ENCODE results near the gene DLK1.

DLK1 gene

DNA sequence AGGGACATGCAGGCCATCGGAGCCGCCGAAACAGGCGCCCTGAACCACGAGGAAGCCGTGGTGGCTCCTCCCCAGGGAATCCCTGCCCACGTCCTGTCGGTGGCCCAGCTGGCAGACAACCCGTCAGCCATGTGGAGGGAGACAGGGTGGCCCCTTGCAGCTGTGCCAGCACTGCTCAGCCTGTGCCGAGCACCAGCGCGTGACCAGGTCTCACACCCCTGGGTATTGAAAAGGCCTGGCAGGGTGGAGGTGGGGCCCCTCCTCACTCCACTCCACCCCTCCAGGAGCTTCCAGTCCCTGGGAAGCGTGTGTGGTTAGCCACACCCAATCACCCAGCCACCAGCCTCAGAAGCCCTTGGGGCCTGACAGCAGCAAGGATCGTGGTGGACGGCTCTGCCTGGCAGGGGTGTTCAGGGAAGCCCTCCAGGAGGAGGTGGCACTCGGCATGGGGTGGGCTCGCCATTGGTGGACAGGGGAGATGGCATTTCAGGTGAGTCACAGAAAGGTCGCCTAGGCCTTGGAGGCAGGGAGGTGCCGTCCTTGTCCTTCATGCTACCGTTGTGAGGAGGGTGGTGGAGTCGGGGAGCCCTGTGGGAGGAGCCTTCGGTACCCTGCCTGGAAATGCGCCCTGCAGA, 12.3 kb upstream of the DLK1 start:
- DNase-seq (ENCODE audit: low spot score): no peak

DNA sequence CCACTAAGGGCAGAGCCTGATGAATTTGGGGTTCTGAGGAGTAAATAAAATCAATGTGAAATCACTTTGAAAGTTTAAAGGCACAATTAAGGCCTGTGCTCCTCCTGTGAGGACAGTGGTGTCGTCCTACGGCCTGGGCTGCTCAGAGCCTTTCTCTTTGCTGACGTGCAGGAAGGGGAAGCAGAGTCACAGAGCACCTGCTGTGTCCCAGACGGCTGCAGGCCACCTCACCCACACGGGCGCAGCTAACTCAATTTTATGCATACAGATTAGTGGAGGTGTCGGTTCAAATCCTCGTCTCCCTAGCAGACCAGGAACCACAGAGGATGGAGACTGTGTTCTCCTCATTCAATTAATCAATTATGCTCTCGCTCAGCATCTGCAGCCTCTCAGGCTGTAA, 11.4 kb upstream of the DLK1 start:
- no peak for DNase-seq (ENCODE audit: low spot score)

DNA sequence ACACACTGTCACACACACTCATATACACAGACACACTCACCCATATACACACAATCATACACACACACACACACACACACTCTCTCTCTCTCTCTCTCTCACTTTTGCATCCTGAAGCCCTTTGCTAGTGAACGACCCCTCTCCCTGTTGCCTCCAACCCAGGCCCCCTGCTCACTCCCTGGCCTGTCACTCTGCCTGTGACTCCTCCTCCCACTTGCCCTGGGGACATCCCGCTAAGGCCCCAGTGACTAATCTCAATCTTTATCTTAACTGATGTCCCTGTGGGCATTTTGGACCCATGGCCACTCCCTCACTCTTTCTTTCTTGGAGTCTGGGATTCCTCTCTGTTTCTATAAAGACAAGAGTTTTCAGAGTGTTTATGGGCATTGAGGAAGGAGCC, 10.9 kb upstream of the DLK1 start:
- no peak for DNase-seq (ENCODE audit: low spot score)

DNA sequence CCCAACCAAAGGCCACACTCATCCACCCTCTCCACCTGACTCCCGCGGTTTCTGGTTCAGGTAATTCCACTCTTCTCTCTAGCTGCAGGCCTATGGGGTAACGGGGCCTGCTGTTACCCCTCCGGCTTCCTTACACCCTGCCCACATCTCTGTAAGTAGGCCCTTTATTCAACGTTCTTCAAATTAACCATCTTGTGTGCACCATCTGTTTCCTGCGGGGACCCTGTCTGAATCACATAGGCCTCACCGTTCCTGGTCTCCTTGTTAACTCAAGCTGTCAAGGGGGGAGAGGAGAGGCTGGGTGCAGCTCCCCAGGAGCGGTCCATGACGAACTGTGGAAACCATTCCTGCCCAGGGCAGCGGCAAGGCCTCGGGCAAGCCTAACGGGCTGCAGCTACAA, 9.3 kb upstream of the DLK1 start:
- DNase-seq (ENCODE audit: low spot score): no peak

DNA sequence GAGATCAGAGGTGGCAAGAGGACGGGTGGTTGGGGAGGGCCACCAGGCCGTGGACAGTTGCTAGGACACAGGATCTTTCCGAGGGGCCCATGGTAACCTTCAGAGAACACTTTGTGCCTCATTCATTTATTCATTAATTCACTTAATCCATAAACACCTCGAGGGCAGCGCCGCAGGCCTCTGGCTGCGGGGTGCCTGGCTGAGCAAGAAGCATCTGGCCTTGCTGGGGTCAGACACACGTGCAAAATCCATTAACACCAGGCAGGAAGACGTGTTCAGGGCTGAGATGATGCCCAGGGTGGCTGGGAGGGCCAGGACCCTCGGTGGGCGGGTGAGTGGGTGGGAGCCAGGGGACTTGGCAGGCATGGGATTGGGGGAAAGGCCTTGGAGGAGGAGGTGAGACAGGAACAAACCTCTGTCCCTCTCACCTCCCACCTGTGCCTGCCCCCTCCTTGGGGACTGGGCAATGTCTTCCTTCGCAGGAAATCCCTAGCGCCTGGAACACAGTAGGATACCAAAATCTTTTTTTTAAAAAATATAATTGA, 6.6 kb upstream of the DLK1 start:
- DNase-seq (ENCODE audit: low spot score): no peak

DNA sequence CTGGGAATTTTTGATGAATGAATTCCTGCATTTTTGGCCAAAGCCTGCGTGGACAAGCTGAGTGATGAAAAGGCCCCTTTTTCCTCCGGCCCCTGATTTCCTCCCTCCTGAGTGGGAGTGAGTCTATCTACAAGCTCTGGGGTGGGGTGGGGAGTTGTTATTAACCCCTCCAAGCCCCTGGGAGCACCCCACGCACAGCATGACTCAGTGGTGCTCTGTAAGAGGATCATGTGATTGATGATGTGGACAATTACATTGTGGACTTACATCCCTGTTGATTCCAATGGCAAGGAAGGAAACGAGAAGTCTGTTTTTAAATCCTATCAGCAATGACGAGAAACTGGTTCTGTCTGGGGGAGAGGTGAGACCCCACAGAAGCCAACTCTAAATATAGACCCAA, 5.1 kb upstream of the DLK1 start:
- DNase-seq (ENCODE audit: low spot score): no peak

DNA sequence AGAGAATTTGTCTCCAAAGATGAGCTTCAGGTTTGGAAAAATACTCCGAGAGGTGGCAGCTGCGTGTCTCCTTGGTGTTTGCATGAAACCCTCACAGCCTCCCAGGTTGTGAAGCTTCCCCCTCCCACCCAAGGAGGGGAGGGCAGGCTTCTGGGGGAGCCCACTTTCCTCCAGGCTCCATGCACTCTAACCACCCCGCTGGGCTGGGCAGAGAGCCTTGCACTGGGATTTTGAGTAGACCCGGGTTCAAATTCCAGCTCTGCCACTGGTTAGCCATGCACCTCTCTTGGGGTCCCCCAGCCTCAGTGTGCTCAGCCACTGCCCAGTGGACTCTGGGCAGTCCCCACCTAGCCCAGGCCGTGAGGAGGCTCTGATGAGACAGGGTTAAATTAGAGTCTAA, 4.3 kb upstream of the DLK1 start:
- no peak for DNase-seq (ENCODE audit: low spot score)

DNA sequence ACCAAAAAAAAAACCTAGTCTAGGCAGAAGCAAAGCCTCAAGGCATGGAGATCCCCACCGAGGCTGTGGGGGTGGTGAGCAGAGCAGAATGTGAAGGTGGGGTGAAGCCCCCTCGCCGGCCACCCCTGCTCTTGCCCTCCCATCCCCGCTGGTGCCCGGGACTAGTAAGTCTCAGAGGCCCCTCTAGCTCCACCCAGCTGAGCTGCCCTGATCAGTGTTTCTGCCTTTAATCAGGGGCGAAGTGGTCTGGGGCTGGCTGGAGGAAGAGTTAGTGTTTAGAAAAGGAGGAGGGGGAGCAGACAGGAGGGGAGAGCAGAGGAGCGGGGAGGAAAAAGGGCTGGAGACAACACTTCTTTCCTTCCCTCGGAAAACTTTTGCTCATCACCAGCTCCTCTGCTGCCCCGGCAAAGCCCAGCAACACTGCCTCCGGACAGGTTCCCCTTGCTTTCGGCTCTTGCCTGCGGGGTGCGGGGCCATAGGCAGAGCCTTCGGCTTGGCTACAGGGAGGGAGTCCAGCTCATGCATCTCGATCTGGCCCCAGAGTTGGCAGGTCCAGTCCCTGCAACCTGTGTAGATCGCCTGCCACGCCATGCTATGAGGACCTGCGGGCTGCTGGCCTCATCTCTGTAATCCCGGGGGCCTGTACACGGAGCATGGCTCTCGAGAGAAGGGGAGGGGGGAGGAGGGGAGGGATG, 3.4 kb upstream of the DLK1 start:
- no peak for DNase-seq (ENCODE audit: low spot score)

DNA sequence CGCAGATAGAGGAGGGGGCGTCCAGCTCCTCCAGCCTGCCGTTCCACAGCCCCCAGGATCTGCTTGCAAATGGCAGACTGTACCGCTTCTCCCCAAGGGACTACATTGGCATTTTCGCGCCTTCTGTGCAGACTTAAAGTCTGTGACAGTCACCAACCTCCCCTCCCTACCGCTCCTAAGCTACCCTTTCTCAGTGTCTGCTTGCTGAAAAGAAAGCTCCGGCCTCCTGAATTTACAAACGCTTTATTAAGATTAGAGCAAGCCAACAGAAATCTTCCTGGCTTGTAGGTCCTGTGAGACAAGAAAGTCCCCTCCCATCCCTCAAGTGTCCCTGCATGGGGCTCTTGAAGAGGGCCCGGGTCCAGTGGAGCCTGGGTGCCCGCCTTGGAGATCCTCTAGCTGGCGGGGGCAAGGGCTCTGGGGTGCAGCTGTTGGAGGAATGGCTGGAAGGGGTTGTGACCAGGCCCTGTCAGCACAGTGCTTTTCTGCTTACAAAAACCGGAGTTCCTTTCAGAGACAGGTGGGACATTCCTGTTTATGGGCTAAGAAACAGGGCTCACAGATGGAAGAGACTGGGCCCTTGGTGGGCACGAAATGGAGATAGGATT, 2.8 kb upstream of the DLK1 start:
- DNase-seq (ENCODE audit: low spot score): no peak

DNA sequence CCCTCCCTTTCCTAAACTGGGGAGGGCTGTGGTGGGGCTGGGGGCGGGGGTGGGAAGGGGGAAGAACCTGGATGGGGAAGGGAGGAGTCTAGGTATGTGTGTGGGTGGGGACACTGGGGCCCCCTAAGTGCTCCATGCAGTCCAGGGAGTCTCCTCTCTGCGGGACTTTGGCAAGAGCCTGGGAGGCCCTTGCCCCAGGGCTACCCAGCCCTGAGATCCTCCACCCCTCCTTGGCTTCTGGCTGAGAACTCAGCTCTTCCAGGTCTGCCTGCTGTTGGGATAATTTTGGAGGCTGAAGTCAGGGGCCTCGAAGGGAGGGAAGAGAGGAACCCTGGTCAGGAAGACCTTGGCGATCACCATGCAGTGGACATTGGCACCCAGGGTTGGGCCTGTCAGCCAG, 2.2 kb upstream of the DLK1 start:
- DNase-seq (ENCODE audit: low spot score): no peak

DNA sequence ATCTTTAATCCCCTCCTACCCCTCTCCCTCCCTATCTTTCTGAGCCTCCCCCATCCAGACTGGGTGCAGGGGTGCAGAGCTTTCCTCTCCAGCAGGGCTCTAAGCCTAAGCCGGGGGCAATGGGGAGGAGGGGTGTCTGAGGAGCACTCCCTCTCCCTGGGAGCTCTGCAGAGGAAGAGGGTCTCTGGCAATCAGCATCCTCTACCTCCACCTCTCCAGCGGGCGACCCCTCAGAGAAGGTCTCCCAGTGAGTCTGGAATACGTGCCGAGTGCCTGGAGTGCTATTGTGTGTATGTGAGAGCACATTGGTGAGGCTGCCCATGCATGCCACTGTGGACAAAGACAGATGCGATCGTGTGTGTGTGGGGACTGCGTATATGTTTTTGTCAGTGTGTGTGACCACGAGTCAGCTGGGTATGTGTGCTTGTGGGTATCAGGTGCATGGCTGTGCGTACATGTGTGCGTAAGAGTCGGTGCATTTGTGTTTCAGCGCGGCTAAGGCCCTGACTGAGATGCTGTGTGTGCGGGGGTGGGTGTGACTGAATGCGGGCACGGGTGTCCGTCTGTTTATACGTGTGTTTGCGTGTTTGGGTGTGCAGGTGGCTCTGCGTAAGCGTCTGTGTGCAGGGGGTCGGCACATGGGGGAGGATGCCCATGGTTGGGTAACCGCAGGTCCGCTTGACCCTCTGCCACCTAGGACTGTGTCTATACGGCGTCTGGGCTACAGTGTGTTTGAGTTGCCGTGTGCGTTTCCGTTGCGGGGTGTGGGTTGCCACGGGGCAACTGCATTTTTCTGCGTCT, 905 bp upstream of the DLK1 start:
- DNase-seq (ENCODE audit: low spot score): no peak

DNA sequence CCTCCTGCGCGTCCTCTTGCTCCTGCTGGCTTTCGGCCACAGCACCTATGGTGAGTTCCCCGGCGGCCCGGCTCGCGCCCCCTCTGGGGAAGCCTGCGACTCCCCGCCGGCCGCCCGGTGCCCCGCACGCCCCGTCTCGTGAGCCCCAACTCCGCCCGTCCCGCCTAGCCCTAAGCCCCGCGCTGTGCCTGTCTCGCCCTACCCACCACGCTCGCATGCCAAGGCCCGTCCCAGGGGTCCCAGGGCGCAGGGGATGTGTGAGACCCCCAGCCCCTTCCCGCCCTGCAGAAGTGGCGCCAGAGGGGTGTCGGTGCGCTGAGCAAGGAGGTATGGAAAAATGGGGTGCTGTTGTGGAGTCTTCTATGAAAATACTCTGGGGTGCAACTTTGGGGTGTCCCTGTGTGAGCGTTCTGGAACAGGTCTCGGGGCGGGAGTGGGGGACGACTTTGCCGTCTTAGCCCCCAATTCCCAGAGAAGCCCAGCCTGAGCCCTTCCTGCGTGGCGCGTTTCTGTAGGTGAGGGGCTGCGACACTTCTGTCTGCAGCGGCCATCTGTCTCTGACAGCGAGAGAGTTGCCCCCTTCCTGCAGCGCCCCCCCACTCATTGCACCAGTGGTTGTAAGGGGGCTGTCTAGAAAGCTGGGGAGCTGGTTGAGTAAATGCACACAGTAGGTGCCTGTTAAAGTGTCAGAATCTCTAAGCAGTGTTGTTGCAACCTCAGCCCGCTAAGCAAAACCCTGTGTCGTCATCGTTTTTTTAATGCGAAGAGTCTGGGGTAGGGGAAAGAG, 587 bp downstream of the DLK1 start:
- no peak for DNase-seq (ENCODE audit: low spot score)

DNA sequence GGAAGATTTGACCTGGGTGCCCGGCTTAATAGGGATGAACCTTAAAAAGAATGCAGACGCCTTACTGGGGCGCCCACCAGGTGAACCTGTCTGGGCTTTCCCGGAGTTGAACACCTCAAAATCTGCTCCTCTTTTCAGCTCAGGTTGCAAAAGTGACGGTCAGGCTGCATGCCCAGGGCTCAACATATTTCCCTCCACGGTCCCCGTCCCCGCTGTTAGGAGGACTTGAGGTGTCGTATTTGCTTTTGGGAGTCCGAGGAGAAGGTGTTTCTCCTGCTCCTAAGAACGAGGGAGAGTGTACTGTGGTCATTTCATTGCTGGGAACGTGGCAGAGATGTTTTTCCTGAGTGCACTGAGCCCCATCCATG, 1.2 kb downstream of the DLK1 start:
- no peak for DNase-seq (ENCODE audit: low spot score)

DNA sequence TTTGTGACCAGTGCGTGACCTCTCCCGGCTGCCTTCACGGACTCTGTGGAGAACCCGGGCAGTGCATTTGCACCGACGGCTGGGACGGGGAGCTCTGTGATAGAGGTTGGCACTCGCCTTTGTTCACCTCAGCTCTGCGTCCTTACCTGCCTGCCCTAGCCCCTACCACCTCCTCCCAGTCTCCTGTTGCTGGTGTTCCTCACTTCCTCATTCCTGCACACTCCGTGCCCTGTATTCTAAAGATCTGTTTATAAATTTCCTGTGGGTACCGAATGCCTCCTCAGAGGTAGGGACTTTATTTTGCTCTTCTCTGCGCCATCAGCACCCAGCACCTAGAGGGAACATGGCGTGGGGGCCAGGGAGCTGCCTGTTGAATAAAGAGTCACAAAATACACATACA, 2.3 kb downstream of the DLK1 start:
- no peak for DNase-seq (ENCODE audit: low spot score)

DNA sequence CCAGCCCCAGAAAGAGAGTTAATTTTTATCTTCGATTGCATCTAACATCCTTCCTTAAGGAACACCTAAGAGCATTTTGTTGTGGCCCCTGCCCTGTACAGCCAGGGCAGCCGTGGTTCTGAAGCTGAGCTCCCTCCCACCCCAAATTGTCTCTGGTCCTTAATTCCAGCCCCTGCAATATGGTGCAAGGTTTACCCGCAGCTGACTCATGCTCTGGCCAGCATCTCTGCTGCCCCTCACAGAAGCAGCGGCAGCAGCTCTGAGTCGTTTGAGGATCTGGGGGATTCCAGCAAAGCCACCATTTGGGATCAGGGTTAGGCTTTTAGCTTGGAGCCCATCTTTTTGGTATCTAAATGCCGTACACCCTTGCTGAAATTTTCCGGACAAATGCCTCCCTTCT, 3.3 kb downstream of the DLK1 start:
- DNase-seq (ENCODE audit: low spot score): no peak

DNA sequence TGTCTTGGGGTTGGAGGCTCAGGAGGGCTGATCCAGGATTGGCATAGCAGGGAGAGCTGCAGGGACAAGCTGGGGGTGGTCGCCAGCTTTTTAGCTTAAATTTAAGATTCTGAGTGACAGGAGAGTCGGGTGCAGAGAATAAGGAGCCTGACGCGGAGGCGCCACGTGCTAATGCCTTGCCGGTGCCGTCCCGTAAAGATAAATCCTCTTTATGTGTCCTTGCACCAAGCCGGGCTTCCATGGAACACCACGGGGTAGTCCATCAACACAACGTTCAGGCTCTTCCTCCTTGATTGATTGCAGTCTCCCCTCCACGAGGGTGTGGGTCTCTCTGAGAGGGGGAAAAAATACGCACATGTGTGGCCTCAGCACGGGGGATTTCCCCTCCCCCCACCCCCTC, 3.9 kb downstream of the DLK1 start:
- DNase-seq (ENCODE audit: low spot score): no peak

DNA sequence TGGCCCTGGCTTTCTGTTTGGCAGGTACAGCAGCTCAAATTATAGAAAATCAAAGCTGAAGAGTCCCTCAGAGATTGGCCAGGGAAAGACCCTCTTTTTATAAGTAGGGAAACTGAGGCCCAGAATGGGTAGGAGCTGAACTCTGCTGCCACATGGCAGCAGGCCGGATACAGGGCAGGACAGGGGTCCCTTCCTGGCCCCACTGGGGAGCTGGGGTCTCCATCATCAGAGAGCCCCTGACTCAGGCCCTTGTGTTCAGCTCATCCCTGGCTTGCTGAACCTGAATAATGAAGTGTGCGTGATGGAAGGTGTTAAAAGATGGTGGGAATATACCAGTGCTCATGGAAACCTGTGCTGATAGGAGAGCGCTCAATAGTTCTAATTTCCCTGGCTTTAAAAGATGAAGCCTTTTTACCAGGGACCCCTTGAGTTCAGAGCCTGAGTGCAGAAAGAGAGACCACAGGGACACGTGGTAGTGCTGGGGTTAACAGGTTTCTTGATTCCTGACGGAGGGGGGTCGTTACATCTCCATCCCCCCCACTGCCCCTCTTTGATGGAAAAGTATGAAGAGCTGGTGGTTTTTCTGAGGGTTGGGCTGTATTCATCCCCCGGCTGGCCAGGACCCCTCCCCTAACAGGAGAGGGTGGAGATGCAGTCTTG, 4.4 kb downstream of the DLK1 start:
- no peak for DNase-seq (ENCODE audit: low spot score)

DNA sequence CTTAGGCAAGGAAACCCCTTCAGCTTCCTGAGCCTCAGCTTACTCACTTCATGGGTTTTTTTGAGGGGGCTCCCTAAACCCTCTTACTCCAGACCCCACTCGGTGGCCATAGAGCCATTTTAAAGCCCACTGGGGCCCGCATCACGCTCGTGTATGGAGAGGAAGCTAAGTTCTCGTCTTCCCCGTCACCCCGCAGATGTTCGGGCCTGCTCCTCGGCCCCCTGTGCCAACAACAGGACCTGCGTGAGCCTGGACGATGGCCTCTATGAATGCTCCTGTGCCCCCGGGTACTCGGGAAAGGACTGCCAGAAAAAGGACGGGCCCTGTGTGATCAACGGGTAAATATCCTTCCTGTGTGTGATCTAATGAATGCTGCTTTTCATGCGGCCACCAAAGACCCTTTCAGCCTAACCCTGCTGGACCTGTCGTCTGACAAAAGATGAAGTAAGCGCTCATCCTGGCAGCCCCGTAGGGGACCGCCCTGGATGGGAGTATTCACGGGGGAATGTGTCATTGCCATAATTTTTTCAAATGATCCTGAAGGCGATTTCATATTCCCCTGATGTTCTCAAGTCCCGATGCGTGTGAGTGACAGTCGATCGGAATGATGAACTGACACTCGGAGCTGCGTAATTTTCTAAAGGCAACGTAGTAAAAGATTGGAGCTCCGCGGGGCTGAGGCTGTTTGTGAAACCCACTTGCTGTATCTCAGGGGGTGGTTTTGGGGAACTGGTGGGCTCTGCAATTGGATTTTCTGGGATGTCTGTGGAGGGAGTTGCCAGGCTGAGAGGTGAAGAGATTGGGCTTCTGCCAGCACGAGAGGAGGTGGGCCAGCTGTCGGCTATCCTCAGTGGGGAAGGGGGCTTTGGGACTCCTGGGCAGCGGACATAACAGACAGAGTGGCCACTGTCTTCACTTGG, 5.4 kb downstream of the DLK1 start:
- DNase-seq (ENCODE audit: low spot score): no peak

DNA sequence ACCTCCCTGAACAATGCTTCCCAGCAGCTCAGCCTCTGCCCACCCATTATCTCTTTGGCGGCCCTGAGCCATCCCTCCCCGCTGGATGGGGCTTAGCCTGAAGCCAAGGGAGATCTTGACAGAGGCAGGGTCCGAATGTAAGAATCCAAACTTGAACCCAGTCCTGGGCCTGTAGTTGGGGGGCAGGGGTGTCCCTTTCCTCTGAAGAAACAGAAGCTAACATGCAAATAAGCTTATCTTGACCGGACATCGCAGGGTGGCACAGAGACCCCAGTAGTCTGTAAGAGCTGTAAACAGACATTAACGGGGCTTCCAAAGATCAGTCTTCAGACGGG, 6.0 kb downstream of the DLK1 start:
- DNase-seq (ENCODE audit: low spot score): no peak

DNA sequence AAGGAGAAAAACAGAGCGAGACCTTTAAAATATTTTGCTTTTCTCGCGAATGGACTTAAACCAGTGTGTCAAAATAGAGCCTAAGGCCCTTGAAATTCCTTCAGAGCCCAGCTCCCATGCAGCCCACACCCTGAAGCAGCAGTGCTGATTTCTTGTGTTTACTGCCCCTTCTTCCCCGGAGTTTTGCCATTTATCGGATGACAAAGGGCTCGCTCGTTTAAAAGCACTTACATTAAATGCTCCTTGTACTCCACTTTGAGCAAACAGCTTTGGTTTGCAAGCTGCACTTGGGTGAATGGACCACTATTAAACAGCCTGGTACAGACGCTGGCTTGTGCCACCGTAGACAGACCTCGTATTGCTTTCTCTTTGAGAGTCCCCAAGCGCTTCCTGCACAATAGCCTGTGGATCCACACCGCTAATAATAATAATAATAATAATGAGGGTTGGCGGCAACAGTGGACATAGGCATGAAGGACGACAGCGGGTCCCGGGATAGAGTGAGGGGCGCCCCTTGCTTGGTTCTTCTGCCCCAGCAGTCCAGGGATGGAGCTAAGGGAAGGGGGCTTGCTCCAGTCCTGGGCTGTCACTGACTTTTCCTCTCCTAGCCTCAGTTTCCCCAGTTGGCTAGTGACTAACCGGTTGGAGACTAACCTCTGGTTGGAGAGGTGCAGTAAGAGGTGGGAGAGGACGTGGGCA, 6.6 kb downstream of the DLK1 start:
- DNase-seq (ENCODE audit: low spot score): no peak

All from COLO829 (cell line).